CD4-positive, alpha-beta T cell treated with Interleukin-17A for 4 hours (primary cell): ENCODE results near the gene CYP4A11.
"Not testable (repeated sequence)": the region's sequence is repeated elsewhere in the genome, so short reads cannot be mapped to it uniquely, and the experiment has no call there.

ENCODE experiments used
- DNase-seq: peaks from one replicate; pipeline ENCODE4 v3.0.0-alpha.2; 2020; ENCODE audit warnings: mixed read lengths

Gene CYP4A11

DNA sequence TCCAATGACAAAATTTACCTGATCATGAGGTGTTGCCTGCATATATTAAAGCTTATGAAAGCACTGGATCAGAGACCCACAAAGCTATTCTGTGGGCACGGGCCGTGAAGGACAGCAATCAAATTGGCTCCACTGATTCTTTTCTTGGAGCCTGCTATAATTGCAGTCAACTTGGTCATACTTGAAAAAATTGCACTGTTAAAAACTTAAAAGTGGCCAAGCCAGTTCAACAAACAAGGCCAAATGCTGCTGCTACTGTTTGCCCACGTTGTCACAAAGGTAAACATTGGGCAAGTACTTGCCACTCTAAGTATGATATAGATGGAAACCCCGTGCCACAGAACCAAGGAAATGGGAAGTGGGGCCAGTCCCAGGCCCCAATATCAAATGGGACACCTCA, 37.8 kb downstream of the CYP4A11 start:
- no peak for DNase-seq

DNA sequence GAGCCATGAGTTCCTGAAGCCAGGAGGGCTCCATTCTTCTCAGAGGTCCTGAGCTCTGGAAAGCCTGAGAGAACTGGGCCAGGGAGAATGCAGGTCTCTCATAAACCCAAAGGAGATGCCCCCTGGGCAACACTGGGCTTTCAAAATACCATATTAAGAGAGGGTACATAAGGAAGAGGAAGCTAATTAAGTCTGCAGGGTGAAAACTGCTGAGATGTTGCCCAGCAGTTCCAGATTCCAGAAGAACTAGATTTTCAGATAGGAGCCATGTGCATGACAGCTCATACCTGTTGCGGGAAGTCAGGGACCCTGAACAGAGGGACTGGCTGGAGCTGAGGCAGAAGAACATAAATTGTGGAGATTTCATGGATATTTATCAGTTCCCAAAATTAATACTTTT, 40.9 kb downstream of the CYP4A11 start:
- no peak for DNase-seq

DNA sequence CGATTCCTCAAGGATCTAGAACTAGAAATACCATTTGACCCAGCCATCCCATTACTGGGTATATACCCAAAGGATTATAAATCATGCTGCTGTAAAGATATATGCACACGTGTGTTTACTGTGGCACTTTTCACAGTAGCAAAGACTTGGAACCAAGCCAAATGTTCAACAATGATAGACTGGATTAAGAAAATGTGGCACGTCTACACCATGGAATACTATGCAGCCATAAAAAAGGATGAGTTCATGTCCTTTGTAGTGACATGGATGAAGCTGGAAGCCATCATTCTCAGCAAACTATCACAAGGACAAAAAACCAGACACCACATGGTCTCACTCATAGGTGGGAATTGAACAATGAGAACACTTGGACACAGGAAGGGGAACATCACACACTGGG, 59.6 kb downstream of the CYP4A11 start:
- not testable (repeated sequence) for DNase-seq
